Measurements from ENCODE around the gene SAE1.

SAE1 gene

GRCh38 chr19:47225746-47226425 lies 95.3 kb downstream of the SAE1 start:
- DNase-seq, result peak; percentile 70

GRCh38 chr19:47226426-47227351 lies 96.1 kb downstream of the SAE1 start:
- DNase-seq, result peak; percentile 85

GRCh38 chr19:47227352-47228167 lies 96.9 kb downstream of the SAE1 start:
- DNase-seq, result peak; percentile 63

- DNase-seq, result no peak
These were observed 97.7 kb downstream of the SAE1 start for GRCh38 chr19:47228168-47228936.

- no peak for DNase-seq
These were observed 98.5 kb downstream of the SAE1 start for GRCh38 chr19:47228937-47229675.

- no peak for DNase-seq
These were observed 99.0 kb downstream of the SAE1 start for GRCh38 chr19:47229676-47230053.

- DNase-seq, result no peak
These were observed 99.7 kb downstream of the SAE1 start for GRCh38 chr19:47230054-47230920.

- DNase-seq, result no peak
These were observed 100.2 kb downstream of the SAE1 start, which contains the start of gene BBC3 for GRCh38 chr19:47230921-47231214. Gene BBC3, minus strand, starts transcription at chr19:47231199. Its CDS starts 2,768 bp downstream, at chr19:47228431.

GRCh38 chr19:47231215-47232054 lies 100.8 kb downstream of the SAE1 start:
- peak; percentile 56 for DNase-seq

- no peak for DNase-seq
These were observed 102.0 kb downstream of the SAE1 start for GRCh38 chr19:47232422-47233211.

- no peak for DNase-seq
These were observed 105.5 kb downstream of the SAE1 start for GRCh38 chr19:47236072-47236675.

GRCh38 chr19:47239152-47239551 lies 108.5 kb downstream of the SAE1 start:
- no peak for DNase-seq

- no peak for DNase-seq
These were observed 109.1 kb downstream of the SAE1 start for GRCh38 chr19:47239610-47240296.

- DNase-seq, result no peak
These were observed 109.9 kb downstream of the SAE1 start for GRCh38 chr19:47240556-47240955.

- no peak for DNase-seq
These were observed 110.6 kb downstream of the SAE1 start for GRCh38 chr19:47240996-47241918.

GRCh38 chr19:47241919-47242577 lies 111.4 kb downstream of the SAE1 start:
- DNase-seq, result no peak

All from GF-D8 (cell line).